GM12801 (cell line): ENCODE measurements around the gene PANK4.

Source experiments
- TF ChIP-seq, protein P1 (sequence below): IDR thresholded peaks from one replicate; pipeline ENCODE4 v1.5.1; 2011; ENCODE audit warnings: control low read depth; ENCODE audit not compliant: insufficient read length; ENCODE audit errors: extremely low read depth

PANK4 gene

DNA sequence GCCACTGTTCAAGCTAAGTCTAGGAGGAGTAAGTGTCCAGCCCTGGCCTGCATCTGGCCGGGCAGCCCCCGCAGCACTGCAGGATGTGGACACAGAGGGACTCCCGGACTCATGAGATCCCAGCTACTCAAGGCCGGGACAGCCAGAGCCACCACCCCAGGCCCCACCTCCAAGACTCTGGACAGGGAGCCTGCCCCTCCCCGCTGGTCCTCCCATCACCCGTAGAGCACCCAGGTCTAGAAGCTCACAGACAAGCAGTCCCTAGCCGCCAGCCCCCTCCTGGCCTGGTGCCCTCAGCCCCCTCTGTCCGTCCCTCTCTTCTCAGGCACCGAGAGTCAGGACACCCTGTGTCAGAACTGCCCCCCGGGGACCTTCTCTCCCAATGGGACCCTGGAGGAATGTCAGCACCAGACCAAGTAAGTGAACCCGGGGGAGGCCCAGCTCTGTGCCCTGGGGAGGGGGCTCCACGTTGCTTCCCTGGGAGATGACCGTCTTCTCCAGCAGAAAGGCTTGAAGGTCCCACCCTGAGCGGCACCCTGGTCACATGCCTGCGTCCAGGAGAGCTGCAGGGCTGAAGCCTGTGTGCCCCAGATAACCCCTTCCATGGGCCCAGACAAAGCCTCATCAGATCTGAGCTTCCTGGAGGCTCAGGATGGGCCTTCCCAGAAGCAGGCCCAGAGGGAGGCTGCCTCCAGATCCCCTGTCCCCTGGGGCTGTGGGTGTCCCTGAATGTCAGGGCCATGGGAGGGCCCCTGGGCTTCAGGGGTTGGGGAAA lies 34.1 kb upstream of the PANK4 start:
- TF ChIP-seq, protein P1, sequence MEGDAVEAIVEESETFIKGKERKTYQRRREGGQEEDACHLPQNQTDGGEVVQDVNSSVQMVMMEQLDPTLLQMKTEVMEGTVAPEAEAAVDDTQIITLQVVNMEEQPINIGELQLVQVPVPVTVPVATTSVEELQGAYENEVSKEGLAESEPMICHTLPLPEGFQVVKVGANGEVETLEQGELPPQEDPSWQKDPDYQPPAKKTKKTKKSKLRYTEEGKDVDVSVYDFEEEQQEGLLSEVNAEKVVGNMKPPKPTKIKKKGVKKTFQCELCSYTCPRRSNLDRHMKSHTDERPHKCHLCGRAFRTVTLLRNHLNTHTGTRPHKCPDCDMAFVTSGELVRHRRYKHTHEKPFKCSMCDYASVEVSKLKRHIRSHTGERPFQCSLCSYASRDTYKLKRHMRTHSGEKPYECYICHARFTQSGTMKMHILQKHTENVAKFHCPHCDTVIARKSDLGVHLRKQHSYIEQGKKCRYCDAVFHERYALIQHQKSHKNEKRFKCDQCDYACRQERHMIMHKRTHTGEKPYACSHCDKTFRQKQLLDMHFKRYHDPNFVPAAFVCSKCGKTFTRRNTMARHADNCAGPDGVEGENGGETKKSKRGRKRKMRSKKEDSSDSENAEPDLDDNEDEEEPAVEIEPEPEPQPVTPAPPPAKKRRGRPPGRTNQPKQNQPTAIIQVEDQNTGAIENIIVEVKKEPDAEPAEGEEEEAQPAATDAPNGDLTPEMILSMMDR: no peak

DNA sequence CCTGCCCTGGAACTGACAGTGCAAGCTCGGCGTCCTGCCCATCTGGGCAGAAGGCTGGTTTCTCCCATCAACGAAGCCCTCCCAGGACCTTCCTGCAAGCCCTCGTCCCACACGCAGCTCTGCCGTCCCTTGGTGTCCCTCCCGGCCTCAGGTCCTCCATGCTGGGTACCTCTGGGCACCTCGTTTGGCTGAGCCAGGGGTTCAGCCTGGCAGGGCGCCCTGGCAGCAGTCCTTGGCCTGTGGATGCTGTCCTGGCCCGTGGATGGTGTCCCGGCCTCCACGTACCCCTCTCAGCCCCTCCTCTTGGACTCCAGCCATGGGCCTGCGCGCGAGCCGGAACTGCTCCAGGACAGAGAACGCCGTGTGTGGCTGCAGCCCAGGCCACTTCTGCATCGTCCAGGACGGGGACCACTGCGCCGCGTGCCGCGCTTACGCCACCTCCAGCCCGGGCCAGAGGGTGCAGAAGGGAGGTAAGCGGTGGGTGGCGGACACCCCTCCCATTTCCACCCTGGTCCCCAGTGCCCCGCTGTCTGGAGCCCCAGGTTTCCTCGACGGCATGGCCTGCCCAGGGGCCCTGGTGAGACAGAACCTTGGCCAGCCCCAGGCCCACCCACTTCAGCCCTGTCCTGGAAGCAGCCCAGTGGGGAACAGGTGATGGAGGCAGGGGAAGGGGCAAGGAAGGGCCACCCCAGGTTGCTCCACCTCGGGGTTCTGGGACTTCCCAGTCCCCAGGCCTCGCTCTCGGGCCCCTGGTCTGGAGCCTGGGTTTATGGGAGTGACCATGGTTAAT lies 33.3 kb upstream of the PANK4 start:
- TF ChIP-seq, protein P1: no peak

GRCh38 chr1:2558861-2559260 lies 32.5 kb upstream of the PANK4 start:
- TF ChIP-seq, protein P1: no peak

GRCh38 chr1:2558420-2558819 lies 32.0 kb upstream of the PANK4 start:
- TF ChIP-seq, protein P1: no peak

DNA sequence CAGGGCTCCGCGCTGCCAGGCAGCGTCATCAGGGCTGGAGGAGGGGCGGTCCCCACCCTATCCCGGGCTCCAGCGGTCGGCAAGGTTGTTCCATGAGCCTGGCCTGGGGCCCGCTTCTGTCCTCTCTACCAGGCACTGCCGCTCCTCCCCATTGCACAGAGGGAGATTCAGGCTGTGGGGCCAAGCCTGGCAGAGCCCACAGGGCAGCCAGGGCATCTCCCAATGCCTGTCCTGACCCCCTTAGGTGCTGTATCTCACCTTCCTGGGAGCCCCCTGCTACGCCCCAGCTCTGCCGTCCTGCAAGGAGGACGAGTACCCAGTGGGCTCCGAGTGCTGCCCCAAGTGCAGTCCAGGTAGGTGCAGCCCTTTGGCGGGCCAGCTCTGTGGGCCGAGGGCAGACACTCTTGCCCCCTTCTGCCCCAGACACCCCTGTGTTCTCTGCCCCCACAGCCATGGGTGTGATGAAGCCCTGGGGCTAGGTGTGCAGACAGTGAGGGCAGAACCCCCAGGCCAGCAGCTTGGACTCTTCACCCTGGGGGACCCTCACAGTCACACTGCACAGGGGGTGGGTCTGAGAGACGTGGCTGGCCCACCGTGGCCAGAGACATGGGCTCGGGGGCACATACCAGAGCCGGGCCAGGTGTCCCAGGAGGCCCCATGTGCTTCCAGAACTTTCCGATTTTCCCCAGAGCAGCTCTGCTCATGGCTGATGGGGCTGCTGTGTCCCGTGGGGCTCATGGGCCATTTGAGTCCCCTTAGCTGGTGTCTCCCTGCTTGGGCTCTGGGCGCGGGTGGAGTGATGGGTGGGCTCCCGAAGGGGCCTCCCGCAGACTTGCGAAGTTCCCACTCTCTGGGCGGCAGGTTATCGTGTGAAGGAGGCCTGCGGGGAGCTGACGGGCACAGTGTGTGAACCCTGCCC lies 31.3 kb upstream of the PANK4 start:
- TF ChIP-seq, protein P1: no peak

GRCh38 chr1:2556678-2557481 lies 30.5 kb upstream of the PANK4 start:
- TF ChIP-seq, protein P1: no peak
